Measurements from ENCODE around the gene TXLNB. TPM values are rescaled to one million over a fixed set of nuclear protein-coding genes. Genes with fewer than 3 reads are reported as not detected.
A peak's percentile ranks its signal among the peaks of the same experiment; 100 is the strongest.

The TXLNB gene
- total RNA-seq, 1 experiment from 2014 or later: 0.15 TPM

GRCh38 chr6:139250296-139251044 lies 41.3 kb downstream of the TXLNB start:
- Mint-ChIP-seq H3K27ac (no peak overlapping the region), H3K27me3 (ENCODE audit: low read depth) (no peaks in the 10 kb centered on the region), H3K4me1 (no peaks in the 10 kb centered on the region), H3K9me3 (no peaks in the 10 kb centered on the region), H3K4me3 (no peak overlapping the region), H3K36me3 (no peaks in the 10 kb centered on the region)
- ATAC-seq (peak; percentile 100), DNase-seq (ENCODE audit: low spot score) (peak; percentile 79)
- CTCF ChIA-PET: interaction anchor here (0.6 to 1.6 kb wide), 39 partner anchors 9 to 604 kb away, joined by 3 to 20 read pairs (median 4); no protein-coding TSS in a partner anchor
- POLR2A ChIA-PET: interaction anchor here (0.7 kb wide), 1 partner anchor 1191 kb away, joined by 6 read pairs; no protein-coding TSS in a partner anchor
- no peak for TF ChIP-seq GTF2I (CRISPR knock-in tag; conservative IDR thresholded peaks at IDR 0.05)
- no peak for TF ChIP-seq PRRX2 (CRISPR knock-in tag; IDR thresholded peaks at IDR 0.05)
- TF ChIP-seq RORB (CRISPR knock-in tag; IDR thresholded peaks at IDR 0.05): no peak
- peak; percentile 57 for TF ChIP-seq CTCF (IDR thresholded peaks at IDR 0.05)

GRCh38 chr6:139249395-139249794 lies 42.4 kb downstream of the TXLNB start:
- no peak overlapping the region for H3K27ac Mint-ChIP-seq
- H3K4me3 Mint-ChIP-seq: no peak overlapping the region
- DNase-seq (ENCODE audit: low spot score) (no peak), ATAC-seq (no peak)
- no peaks in the 10 kb centered on the region for H3K9me3 Mint-ChIP-seq
- TF ChIP-seq USF2 (CRISPR knock-in tag; IDR thresholded peaks at IDR 0.05) (no peak), NFE2L1 (CRISPR knock-in tag; IDR thresholded peaks at IDR 0.05) (no peak), ELF4 (CRISPR knock-in tag; IDR thresholded peaks at IDR 0.05; ENCODE audit: low read depth) (no peak), FOXJ3 (CRISPR knock-in tag; IDR thresholded peaks at IDR 0.05; ENCODE audit: borderline replicate concordance) (no peak), OVOL2 (CRISPR knock-in tag; IDR thresholded peaks at IDR 0.05; ENCODE audit: borderline replicate concordance) (no peak), SMAD4 (CRISPR knock-in tag; IDR thresholded peaks at IDR 0.05) (no peak), TP53 (CRISPR knock-in tag; IDR thresholded peaks at IDR 0.05) (no peak), E2F1 (CRISPR knock-in tag; IDR thresholded peaks at IDR 0.05) (no peak), ATF3 (CRISPR knock-in tag; conservative IDR thresholded peaks at IDR 0.05) (no peak), ZNF263 (CRISPR knock-in tag; IDR thresholded peaks at IDR 0.05; ENCODE audit: low read depth) (no peak), NFYB (CRISPR knock-in tag; conservative IDR thresholded peaks at IDR 0.05; ENCODE audit: low read depth) (no peak), RORB (CRISPR knock-in tag; IDR thresholded peaks at IDR 0.05) (no peak)
- TF ChIP-seq, protein P1, sequence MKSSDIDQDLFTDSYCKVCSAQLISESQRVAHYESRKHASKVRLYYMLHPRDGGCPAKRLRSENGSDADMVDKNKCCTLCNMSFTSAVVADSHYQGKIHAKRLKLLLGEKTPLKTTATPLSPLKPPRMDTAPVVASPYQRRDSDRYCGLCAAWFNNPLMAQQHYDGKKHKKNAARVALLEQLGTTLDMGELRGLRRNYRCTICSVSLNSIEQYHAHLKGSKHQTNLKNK (CRISPR knock-in tag; IDR thresholded peaks at IDR 0.05): no peak
- TF ChIP-seq, protein P2, sequence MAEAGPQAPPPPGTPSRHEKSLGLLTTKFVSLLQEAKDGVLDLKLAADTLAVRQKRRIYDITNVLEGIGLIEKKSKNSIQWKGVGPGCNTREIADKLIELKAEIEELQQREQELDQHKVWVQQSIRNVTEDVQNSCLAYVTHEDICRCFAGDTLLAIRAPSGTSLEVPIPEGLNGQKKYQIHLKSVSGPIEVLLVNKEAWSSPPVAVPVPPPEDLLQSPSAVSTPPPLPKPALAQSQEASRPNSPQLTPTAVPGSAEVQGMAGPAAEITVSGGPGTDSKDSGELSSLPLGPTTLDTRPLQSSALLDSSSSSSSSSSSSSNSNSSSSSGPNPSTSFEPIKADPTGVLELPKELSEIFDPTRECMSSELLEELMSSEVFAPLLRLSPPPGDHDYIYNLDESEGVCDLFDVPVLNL (CRISPR knock-in tag; IDR thresholded peaks at IDR 0.05; ENCODE audit: borderline replicate concordance, low read depth): no peak
- H3K27me3 Mint-ChIP-seq (ENCODE audit: low read depth): no peaks in the 10 kb centered on the region
- ChIA-PET POLR2A (interaction anchor here (0.6 to 0.7 kb wide), 2 partner anchors 1192 to 1749 kb away, joined by 3 to 6 read pairs; no protein-coding TSS in a partner anchor), CTCF (interaction anchor here (1.3 kb wide), 1 partner anchor 124 kb away, joined by 4 read pairs; no protein-coding TSS in a partner anchor)
- H3K4me1 Mint-ChIP-seq: no peaks in the 10 kb centered on the region
- H3K36me3 Mint-ChIP-seq: no peaks in the 10 kb centered on the region

All from WTC11 (cell line).